HCT116 (cell line): ENCODE measurements around the gene DOK5. TPM values are rescaled to one million over a fixed set of nuclear protein-coding genes. Genes with fewer than 3 reads are reported as not detected.

Experiments
- ATAC-seq: fragments of 200-7000 bp; cut with Tn5 transposase; 2 replicates; pipeline ENCODE4 v1.9.1; 2020; ENCODE audit warnings: mild to moderate bottlenecking, moderate library complexity
- BruUV-seq: library from RNA; stranded (reverse); fragments of 400-500 nt; replicated peaks from 2 replicates; lab custom pipeline; 2021; lab: Mats Ljungman, UMichigan
- CTCF ChIA-PET: fragments of 300-600 bp; sonication (Branson Sonifier 250); formaldehyde crosslinking; loops from one replicate; lab custom pipeline; 2021; ENCODE audit warnings: antibody characterized with exemption; lab: Charles Lee
- POLR2A ChIA-PET: fragments of 300-600, 350-600 bp; sonication (Branson Sonifier 250); formaldehyde crosslinking; loops from one replicate; lab custom pipeline; 2021; ENCODE audit warnings: antibody characterized with exemption; lab: Charles Lee
- RAD21 ChIA-PET, 2 experiments: fragments of 300-600 bp; sonication (Branson Sonifier 250); formaldehyde crosslinking; loops; one replicate each; lab custom pipeline; 2023; ENCODE audit warnings: low total read pairs in 2 of 2; ENCODE audit not compliant: uncharacterized antibody in 2 of 2, unreplicated experiment in 2 of 2, low non-redundant PET in 1 of 2; lab: Charles Lee
- DNase-seq: peaks from one replicate; pipeline ENCODE4 v3.0.0-alpha.2; 2010; ENCODE audit warnings: low read depth, low spot score
- H2AFZ ChIP-seq: fragments of 200-600 bp; shearing (Covaris generic), sonication (generic); 2 replicates; pipeline ENCODE4 v1.6.1; 2017; ENCODE audit warnings: low read depth, mixed run types, mixed read lengths, antibody characterized with exemption, low read length; ENCODE audit not compliant: poor library complexity, severe bottlenecking
- H3K27ac ChIP-seq: 2 replicates; pipeline ENCODE4 v1.5.1; 2012; ENCODE audit warnings: low read depth, low read length
- H3K27me3 ChIP-seq: fragments of 200-600 bp; sonication (generic); 2 replicates; pipeline ENCODE4 v1.6.1; 2016; ENCODE audit warnings: mixed run types, low read length, mixed read lengths; ENCODE audit not compliant: insufficient read depth
- H3K36me3 ChIP-seq, 2 experiments: fragments of 200-500 bp in 1 of 2; fragments of 200-600 bp in 1 of 2; sonication (Bioruptor generic) in 1 of 2; sonication (generic) in 1 of 2; 2 replicates each; pipeline versions ENCODE4 v1.5.1 to v1.6.1; 2014 to 2016; ENCODE audit warnings: low read length in 2 of 2, inconsistent platforms in 1 of 2, mixed read lengths in 1 of 2, mixed run types in 1 of 2; ENCODE audit not compliant: insufficient read depth in 2 of 2, control insufficient read depth in 1 of 2
- H3K4me1 ChIP-seq, 2 experiments: fragments of 200-600 bp in 1 of 2; sonication (generic) in 1 of 2; 2 replicates each; pipeline versions ENCODE4 v1.5.1 to v1.6.1; 2012 to 2017; ENCODE audit warnings: low read length in 2 of 2, inconsistent platforms in 1 of 2, mild to moderate bottlenecking in 1 of 2, mixed read lengths in 1 of 2, mixed run types in 1 of 2, moderate library complexity in 1 of 2; ENCODE audit not compliant: insufficient read depth in 2 of 2, control insufficient read depth in 1 of 2
- H3K4me2 ChIP-seq: fragments of 200-600 bp; sonication (generic); 2 replicates; pipeline ENCODE4 v1.6.1; 2017; ENCODE audit warnings: mixed run types, low read length, mixed read lengths
- H3K4me3 ChIP-seq, 2 experiments: fragments of 200-600 bp in 1 of 2; sonication (generic) in 1 of 2; replicated peaks in 1 of 2; 2 replicates each; pipeline ENCODE4 v1.5.1; 2011 to 2016; ENCODE audit warnings: low read length in 2 of 2, control low read depth in 1 of 2, low read depth in 1 of 2, mild to moderate bottlenecking in 1 of 2, mixed read lengths in 1 of 2, mixed run types in 1 of 2
- H3K79me2 ChIP-seq: fragments of 200-600 bp; sonication (generic); 2 replicates; pipeline ENCODE4 v1.6.1; 2017; ENCODE audit warnings: mild to moderate bottlenecking, mixed run types, low read length, moderate library complexity, mixed read lengths; ENCODE audit not compliant: insufficient read depth
- H3K9ac ChIP-seq: fragments of 200-600 bp; sonication (generic); 2 replicates; pipeline ENCODE4 v1.6.1; 2016; ENCODE audit warnings: low read length, mixed read lengths
- H3K9me2 ChIP-seq: fragments of 200-600 bp; sonication (generic), shearing (Covaris generic); 2 replicates; pipeline ENCODE4 v1.6.1; 2017; ENCODE audit warnings: mixed run types, mild to moderate bottlenecking, moderate library complexity; ENCODE audit not compliant: insufficient read depth
- H3K9me3 ChIP-seq, 2 experiments: fragments of 200-500 bp in 1 of 2; fragments of 200-600 bp in 1 of 2; sonication (Bioruptor generic) in 1 of 2; sonication (generic) in 1 of 2; 2 replicates each; pipeline ENCODE4 v1.6.1; 2014 to 2017; ENCODE audit warnings: low read length in 2 of 2, mixed read lengths in 2 of 2, inconsistent platforms in 1 of 2, low read depth in 1 of 2, mild to moderate bottlenecking in 1 of 2, mixed run types in 1 of 2, moderate library complexity in 1 of 2; ENCODE audit not compliant: control insufficient read depth in 1 of 2, insufficient read depth in 1 of 2
- H4K20me1 ChIP-seq: fragments of 200-600 bp; sonication (generic), shearing (Covaris generic); 2 replicates; pipeline ENCODE4 v1.6.1; 2017; ENCODE audit warnings: mixed run types, mild to moderate bottlenecking, moderate library complexity; ENCODE audit not compliant: insufficient read depth
- ATF3 ChIP-seq: IDR thresholded peaks from 2 replicates; pipeline ENCODE4 v1.6.1; 2012
- CEBPB ChIP-seq: IDR thresholded peaks from 2 replicates; pipeline ENCODE4 v1.6.1; 2012; ENCODE audit warnings: low read depth
- ELF1 ChIP-seq: IDR thresholded peaks from 2 replicates; pipeline ENCODE4 v1.6.1; 2012; ENCODE audit warnings: low read depth, borderline replicate concordance
- EZH2 ChIP-seq: fragments of 200-600 bp; sonication (generic); IDR thresholded peaks from 2 replicates; pipeline ENCODE4 v1.6.1; 2017; ENCODE audit warnings: antibody characterized with exemption, mixed run types
- MAX ChIP-seq: IDR thresholded peaks from 2 replicates; pipeline ENCODE4 v1.6.1; 2012
- POLR2A ChIP-seq: IDR thresholded peaks from 2 replicates; pipeline ENCODE4 v1.7.0; 2011; ENCODE audit warnings: borderline replicate concordance; ENCODE audit not compliant: insufficient read depth, insufficient read length; ENCODE audit errors: extremely low read depth
- REST ChIP-seq: IDR thresholded peaks from 2 replicates; pipeline ENCODE4 v1.6.1; 2012; ENCODE audit warnings: low read depth
- SP1 ChIP-seq: IDR thresholded peaks from 2 replicates; pipeline ENCODE4 v1.6.1; 2012; ENCODE audit warnings: low read depth
- SRF ChIP-seq: IDR thresholded peaks from 2 replicates; pipeline ENCODE4 v1.6.1; 2012; ENCODE audit warnings: low read depth
- ZBTB33 ChIP-seq: IDR thresholded peaks from 2 replicates; pipeline ENCODE4 v1.6.1; 2011; ENCODE audit warnings: mild to moderate bottlenecking, low read length, moderate library complexity; ENCODE audit not compliant: insufficient replicate concordance; ENCODE audit errors: extremely low read depth
- ZNF274 ChIP-seq: fragments of 200-500 bp; sonication (Bioruptor generic); IDR thresholded peaks from 2 replicates; pipeline ENCODE4 v1.6.1; 2014; ENCODE audit warnings: mild to moderate bottlenecking, low read depth, low read length, inconsistent platforms
- intact Hi-C: fragments of 100-400 bp; cut with micrococcal nuclease; formaldehyde crosslinking; loops from 2 replicates; pipeline ENCODE4 v1.10.0; 2022
- total RNA-seq: library from RNA; stranded (reverse); gene quantifications from one replicate; pipeline ENCODE4 v1.2.1, GENCODE V29; 2021; ENCODE audit not compliant: unreplicated experiment

Gene DOK5
- total RNA-seq, 1 experiment from 2014 or later: not detected

GRCh38 chr20:54608943-54609342 is 133.6 kb downstream of the DOK5 start (continued):
- TF ChIP-seq REST: no peak
- no peak for TF ChIP-seq EZH2
- TF ChIP-seq, all 23 proteins: peak for 0

- ChIA-PET RAD21 (no interaction called here), POLR2A (no interaction called here), CTCF (no interaction called here)
- Histone ChIP-seq H3K27ac (no peak overlapping the region), H4K20me1 (no peaks in the 10 kb centered on the region), H3K9me2 (no peaks in the 10 kb centered on the region), H3K9ac (no peak overlapping the region), H3K79me2 (no peaks in the 10 kb centered on the region), H3K27me3 (no peaks in the 10 kb centered on the region), H3K36me3 (no peaks in the 10 kb centered on the region), H3K4me1 (no peaks in the 10 kb centered on the region), H3K4me2 (no peak overlapping the region), H3K4me3 (no peak overlapping the region), H2AFZ (no peak overlapping the region), H3K9me3 (no peaks in the 10 kb centered on the region)
- DNase-seq: no peak
- BruUV-seq: no TSS peak
- intact Hi-C loops: no loop called here
- ATAC-seq: no peak
- TF ChIP-seq ATF3: no peak
- no peak for TF ChIP-seq MAX
- TF ChIP-seq POLR2A: no peak
- TF ChIP-seq EZH2: no peak
- TF ChIP-seq ELF1: no peak
- TF ChIP-seq ZBTB33: no peak
- TF ChIP-seq SP1: no peak
- no peak for TF ChIP-seq ZNF274
- no peak for TF ChIP-seq SRF
- TF ChIP-seq CEBPB: no peak
- TF ChIP-seq, all 23 proteins: peak for 0
These were observed 136.5 kb downstream of the DOK5 start for GRCh38 chr20:54611708-54612412.
